GM19238 (cell line): ENCODE measurements around the gene TCIRG1.

ENCODE experiments used
- DNase-seq: peaks from one replicate; pipeline ENCODE4 v3.0.0; 2011; ENCODE audit warnings: low spot score; ENCODE audit not compliant: insufficient read length

The TCIRG1 gene

GRCh38 chr11:68006606-68007166 is 32.1 kb upstream of the TCIRG1 start:
- DNase-seq = no peak

DNA sequence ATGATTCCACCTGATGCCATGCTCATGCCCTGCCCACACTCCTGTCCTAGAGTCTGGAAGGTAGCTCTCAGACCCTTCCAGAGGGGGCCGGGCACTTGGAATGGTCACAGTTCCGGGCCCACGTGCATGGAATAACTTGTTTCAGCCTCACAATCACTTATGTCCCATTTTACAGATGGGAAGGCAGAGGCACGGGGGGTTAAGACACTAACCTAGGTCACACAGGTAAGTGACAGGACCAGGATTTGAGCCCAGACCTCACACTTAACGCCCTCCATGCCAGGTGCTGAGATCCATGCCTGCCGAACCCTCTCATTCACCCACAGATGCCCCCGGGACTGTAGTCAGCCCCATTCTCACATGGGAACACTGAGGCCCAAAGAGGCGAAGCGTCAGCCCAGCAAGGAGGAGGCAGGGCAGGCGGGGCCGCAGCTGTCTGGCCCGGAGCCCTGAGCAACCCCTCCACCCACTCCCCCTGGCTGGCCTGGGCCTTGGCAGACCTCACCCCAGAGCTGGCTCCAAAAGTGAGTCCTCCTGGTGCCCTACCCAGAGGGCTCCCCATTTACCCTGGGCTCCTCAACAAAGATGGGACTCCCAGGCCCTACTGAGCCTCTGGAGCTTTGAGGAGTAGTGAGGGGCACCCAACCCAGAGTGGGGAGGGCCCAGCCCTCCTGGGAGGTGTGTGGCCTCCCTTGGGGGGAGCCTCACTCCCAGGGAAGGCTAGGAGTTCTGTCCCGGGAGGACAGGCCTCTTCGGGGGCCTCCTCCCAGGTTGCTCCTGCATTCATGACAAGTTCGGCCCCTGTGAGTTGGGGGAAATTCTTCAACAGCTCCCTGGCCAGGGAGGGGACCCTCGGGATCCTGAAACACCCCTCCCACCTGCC is 31.1 kb upstream of the TCIRG1 start:
- no peak for DNase-seq

- no peak for DNase-seq
Measured at GRCh38 chr11:68008381-68009337, 30.2 kb upstream of the TCIRG1 start.

DNA sequence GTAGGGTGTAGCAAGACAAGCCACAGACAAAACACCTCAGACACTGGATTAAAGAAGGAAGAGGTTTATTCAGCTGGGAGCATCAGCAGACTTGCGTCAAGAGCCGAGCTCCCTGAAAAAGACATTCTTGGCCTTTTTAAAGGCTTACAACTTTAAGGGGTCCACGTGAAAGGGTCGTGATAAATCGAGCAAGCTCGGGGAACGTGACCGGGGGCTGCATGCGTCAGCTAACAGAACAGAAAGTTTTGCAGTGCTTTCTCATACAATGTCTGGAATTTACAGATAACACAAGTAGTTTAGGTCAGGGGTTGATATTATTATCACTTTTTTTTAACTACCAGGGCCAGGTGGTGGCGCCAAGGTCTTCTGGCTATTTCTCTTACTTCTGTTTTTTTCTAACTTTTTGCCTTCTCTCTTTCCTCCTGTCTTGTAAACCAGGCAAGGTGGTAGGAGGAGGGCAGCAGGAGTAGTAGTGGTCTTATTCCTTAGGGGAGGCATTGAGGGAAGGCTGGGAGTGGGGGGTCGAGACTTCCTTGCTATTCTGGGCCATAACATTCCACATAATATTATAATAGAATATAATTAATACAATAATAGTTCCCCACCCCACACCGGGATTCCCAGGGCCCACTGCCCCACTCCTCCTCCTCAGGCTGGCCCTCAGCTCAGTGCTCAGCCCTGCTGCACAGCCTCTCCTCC is 29.3 kb upstream of the TCIRG1 start:
- no peak for DNase-seq

DNA sequence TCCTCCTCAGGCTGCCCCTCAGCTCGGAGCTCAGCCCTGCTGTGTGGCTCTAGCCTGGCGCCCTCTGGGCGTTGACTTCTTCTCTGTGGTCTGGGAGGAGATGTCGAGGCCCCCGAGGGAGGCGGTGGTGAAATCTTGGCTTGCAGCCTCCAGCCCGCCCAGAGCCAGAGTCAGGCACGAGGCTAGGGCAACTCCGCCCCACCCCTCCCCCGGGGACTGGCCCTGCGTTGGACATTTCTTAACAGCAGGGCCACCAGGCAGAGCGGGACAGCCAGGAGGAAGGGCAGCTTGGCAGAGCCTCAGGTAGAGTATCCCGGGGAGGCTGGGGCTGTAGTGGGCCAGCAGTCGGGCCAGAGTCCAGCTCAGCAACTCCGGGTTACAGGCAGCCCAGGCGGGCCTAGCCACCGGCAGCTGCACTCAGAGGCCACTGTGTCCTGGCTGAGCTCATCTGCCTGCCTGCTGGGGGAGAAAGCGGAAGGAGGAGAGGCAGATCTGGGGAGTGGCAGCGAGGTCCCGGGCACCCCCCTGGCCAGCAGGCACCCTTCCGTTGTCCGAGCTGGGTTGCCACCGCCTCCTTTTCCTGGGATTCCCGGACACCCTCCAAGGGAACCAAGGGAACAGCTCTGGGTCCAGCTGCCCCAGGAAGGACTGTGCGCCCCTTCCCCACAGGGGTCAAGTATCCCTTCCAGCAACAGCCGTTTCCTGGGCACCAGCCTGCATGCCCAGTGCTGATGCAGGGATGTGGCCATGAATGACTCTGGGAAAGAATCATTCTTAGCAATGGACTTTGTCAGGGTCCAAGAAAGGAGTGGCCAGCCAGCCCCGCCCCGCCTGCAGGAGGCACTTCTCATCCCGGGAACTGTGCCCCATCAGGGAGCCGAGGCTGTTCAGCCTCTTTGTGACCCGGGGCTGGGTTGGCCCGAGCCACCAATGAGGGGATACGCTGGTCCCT is 28.5 kb upstream of the TCIRG1 start, which contains the start of gene ALDH3B1:
Gene ALDH3B1, plus strand, starts transcription at position 238 of the 952 bp plus-strand sequence. CDS start 4,971 bp downstream, outside the sequence.
- DNase-seq = no peak

DNA sequence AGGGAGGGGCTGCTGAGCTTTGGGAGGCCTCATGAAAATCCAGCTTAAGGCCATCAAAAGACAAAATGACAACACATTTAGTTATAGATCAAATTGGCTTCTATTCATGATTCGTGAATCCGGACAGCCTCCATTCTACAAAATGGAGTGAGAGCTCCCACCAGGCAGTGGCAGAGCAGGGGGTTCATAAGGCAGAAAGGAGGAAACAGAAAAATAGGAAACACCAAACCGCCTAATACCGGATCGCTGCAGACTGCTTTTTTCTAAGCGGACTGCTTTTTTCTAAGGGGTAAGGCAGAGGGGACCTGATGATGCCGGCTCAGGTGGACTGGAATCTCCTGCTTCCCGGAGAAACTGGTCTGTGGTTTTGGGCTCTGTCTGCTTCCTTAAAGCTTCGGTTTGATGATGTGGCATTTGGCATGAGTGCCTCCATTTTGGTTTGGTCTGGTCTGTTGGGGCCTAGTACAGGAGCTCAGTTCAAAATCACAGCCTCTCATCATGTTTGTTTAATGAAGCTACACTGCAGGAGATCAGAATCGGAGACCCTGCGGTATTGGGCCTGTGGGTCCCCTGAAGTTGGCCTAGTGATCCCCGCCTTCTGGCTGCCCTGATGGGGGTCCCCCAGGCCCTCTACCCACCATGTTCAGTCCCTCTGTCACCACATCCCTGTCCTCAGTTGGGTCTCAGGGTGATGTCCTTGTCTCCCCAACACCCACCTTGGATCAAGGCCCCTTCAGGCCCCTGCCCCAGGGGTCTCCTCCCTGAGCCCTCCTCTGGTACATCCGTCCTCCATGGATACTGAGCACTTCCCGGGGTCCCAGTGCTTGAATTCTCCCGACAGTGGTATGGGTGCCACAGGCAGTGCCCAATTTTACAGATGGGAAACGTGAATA is 27.5 kb upstream of the TCIRG1 start:
- DNase-seq = no peak

GRCh38 chr11:68012044-68012842 is 26.6 kb upstream of the TCIRG1 start:
- DNase-seq = no peak

- DNase-seq = no peak
Measured at GRCh38 chr11:68012843-68013610, 25.8 kb upstream of the TCIRG1 start.

DNA sequence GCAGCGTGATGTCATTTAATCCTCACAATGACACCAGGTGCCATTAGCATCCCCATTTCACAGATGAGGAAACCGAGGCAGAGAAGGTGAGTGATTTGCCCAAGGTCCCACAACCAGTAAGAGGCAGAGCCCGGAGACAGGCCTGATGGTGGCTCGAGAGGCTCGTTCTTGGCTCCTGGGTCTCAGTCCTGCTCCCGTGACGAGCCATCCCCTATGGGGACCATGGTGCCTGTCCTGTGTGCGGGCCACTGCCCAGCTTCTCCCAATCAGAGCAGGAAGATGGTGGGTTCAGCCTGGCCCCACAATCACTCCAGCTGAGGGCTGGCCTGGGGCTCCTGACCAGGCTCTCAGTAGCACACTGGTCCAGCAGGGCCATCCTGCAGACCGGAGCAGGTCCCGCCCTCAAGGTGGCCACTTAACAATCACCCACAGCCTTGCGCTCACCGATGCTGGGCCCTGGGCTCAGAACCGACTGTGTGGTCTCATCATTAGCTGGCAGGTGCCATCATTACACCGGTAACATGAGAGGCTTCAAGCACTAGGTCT is 25.1 kb upstream of the TCIRG1 start:
- DNase-seq = no peak

DNA sequence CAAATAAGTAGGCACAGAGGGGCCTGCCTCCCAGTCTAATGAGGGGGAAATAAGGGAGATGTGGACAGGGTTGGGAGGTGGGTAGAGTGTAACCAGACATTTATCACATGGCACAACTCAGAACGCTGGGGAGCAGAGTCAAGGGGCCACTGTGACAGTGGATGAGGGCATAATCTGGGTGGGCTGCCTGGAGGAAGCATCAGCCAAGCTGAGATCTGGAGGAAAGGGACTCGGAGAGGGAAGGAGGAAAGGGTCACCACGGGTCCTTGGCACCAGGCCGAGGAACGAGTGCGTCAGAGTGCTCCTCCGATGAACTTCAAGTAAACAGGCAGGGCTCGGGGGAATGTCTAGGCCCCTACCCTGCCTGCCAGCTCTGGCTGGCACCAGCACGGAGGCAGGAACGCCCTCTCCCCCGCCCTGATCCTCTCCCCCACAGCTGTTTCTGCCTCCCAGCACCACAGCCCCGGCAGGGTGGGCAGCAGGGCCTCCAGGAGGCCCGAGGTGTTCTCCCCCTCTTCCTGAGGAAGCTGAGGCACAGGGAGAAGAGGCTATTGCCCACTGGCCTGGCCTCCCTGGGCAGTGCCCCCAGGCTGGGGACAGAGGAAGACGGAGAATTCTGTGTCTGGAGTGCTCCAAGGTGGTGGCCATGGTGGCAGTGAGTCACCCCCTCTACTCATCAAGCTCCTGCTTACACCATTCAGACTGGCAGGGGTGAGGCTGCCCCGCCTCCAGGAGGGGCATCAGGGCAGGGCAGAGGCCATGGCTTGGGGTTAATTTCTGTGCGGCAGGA is 24.5 kb upstream of the TCIRG1 start:
- DNase-seq = no peak

GRCh38 chr11:68014947-68015447 is 23.8 kb upstream of the TCIRG1 start:
- no peak for DNase-seq

GRCh38 chr11:68015467-68015866 is 23.4 kb upstream of the TCIRG1 start:
- DNase-seq = no peak

GRCh38 chr11:68016161-68016903 is 22.5 kb upstream of the TCIRG1 start:
- no peak for DNase-seq

DNA sequence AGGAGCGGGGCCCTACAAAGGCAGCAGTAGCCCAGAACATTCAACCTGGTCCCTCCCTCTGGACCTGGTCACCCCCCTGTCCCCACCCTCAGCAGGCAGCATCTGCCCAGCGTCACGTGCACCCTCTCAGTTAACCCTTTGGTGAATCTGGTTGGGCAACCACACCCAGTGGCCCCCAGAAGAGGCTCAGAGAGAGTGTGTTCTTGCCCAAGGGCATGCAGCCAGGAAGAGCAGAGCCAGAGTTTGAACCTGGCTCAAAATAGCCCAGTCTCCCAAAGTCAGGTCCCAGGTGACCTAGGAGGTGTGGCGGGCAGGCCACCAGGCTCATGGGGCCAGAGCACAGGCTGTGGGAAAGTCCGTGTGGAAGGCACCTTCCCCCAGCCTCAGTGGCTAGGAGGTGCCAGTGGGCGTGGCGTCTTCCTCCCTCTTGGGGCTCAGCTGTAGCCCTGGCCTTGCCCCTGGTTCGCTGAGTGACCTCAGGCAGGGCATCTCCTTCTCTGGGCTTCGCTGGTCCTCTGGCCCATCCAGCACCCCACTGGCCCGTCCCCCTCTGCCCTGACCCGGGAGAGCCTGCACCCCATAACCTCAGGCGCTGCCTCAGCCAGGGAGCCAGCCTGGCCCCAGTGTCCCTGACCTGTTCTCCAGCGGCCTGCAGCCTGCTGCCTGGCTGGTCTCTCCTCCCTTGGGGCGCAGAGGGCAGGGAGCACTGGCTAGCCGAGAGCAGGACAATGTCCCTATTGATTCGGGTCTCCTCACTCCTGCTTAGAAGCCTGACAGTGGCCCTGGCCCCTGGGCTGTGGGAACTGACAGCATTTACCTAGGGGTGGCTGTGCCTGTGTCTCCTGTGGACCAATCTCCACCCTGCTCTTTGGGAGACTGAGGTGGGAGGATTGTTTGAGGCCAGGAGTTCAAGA is 21.7 kb upstream of the TCIRG1 start:
- no peak for DNase-seq
